HEK293 (cell line): Measurements from ENCODE around the gene MYO7B.
A peak's percentile ranks its signal among the peaks of the same experiment; 100 is the strongest.

ENCODE experiments used
- CTCF ChIA-PET: fragments of 350-600 bp; formaldehyde crosslinking; extraction: SDS; loops from one replicate; lab custom pipeline; 2021; ENCODE audit warnings: antibody characterized with exemption; lab: Yijun Ruan, JAX
- POLR2A ChIA-PET: fragments of 300-600 bp; formaldehyde crosslinking; extraction: SDS; loops from one replicate; lab custom pipeline; 2020; ENCODE audit warnings: antibody characterized with exemption, inconsistent platforms; lab: Yijun Ruan, JAX
- H3K27ac ChIP-seq: fragments of 200-500 bp; sonication (Bioruptor generic); 2 replicates; pipeline ENCODE4 v1.5.1; 2014; ENCODE audit warnings: low read depth, low read length, control low read depth, inconsistent platforms; ENCODE audit errors: extremely low read depth
- H3K36me3 ChIP-seq, 2 experiments: fragments of 200-500 bp in 1 of 2; sonication (Bioruptor generic) in 1 of 2; 1 replicate in 1 of 2; 2 replicates in 1 of 2; pipeline ENCODE4 v1.5.1; 2014 to 2017; ENCODE audit warnings: inconsistent platforms in 2 of 2, low read length in 2 of 2; ENCODE audit not compliant: control insufficient read depth in 2 of 2, insufficient read depth in 1 of 2
- H3K4me1 ChIP-seq: fragments of 200-500 bp; sonication (Bioruptor generic); 2 replicates; pipeline ENCODE4 v1.5.1; 2014; ENCODE audit warnings: mild to moderate bottlenecking, low read length, inconsistent platforms; ENCODE audit not compliant: control insufficient read depth, insufficient read depth
- H3K4me3 ChIP-seq: 2 replicates; pipeline ENCODE4 v1.5.1; 2011; ENCODE audit warnings: low read depth, mild to moderate bottlenecking, control low read depth, low read length, moderate library complexity
- H3K9me3 ChIP-seq: fragments of 200-500 bp; sonication (Bioruptor generic); 2 replicates; pipeline ENCODE4 v1.5.1; 2014; ENCODE audit warnings: low read depth, low read length, inconsistent platforms; ENCODE audit not compliant: control insufficient read depth, insufficient read depth
- EGR2 ChIP-seq: fragments of 450-650 bp; formaldehyde crosslinking; IDR thresholded peaks from 2 replicates; pipeline ENCODE4 v1.5.1; 2016; ENCODE audit warnings: low read depth, missing biosample characterization, missing genetic modification characterization
- MYNN ChIP-seq: fragments of 450-650 bp; formaldehyde crosslinking; IDR thresholded peaks from 2 replicates; pipeline ENCODE4 v1.5.1; 2016; ENCODE audit warnings: missing biosample characterization, missing genetic modification characterization, borderline replicate concordance
- REPIN1 ChIP-seq: fragments of 450-650 bp; formaldehyde crosslinking; IDR thresholded peaks from 2 replicates; pipeline ENCODE4 v1.5.1; 2017; ENCODE audit warnings: missing biosample characterization, missing genetic modification characterization, low read depth
- SALL2 ChIP-seq: fragments of 450-650 bp; formaldehyde crosslinking; IDR thresholded peaks from 2 replicates; pipeline ENCODE4 v1.5.0; 2017; ENCODE audit warnings: missing biosample characterization, mild to moderate bottlenecking, missing genetic modification characterization, borderline replicate concordance
- ZBTB10 ChIP-seq: fragments of 450-650 bp; formaldehyde crosslinking; IDR thresholded peaks from 2 replicates; pipeline ENCODE4 v1.5.1; 2016; ENCODE audit warnings: missing biosample characterization, missing genetic modification characterization
- ZFHX2 ChIP-seq: fragments of 450-650 bp; formaldehyde crosslinking; conservative IDR thresholded peaks from 2 replicates; pipeline ENCODE4 v1.5.1; 2016; ENCODE audit warnings: missing biosample characterization, missing genetic modification characterization
- ZNF112 ChIP-seq: fragments of 450-650 bp; formaldehyde crosslinking; IDR thresholded peaks from 2 replicates; pipeline ENCODE4 v1.5.0; 2017; ENCODE audit warnings: missing biosample characterization, missing genetic modification characterization
- ZNF2 ChIP-seq: fragments of 450-650 bp; formaldehyde crosslinking; IDR thresholded peaks from 2 replicates; pipeline ENCODE4 v1.5.1; 2016; ENCODE audit warnings: missing biosample characterization, missing genetic modification characterization
- ZNF214 ChIP-seq: fragments of 450-650 bp; formaldehyde crosslinking; IDR thresholded peaks from 2 replicates; pipeline ENCODE4 v1.5.1; 2017; ENCODE audit warnings: missing biosample characterization, mild to moderate bottlenecking, missing genetic modification characterization, borderline replicate concordance
- ZNF248 ChIP-seq: fragments of 450-650 bp; formaldehyde crosslinking; IDR thresholded peaks from 2 replicates; pipeline ENCODE4 v1.5.1; 2017; ENCODE audit warnings: missing biosample characterization, missing genetic modification characterization
- ZNF341 ChIP-seq: fragments of 450-650 bp; formaldehyde crosslinking; IDR thresholded peaks from 2 replicates; pipeline ENCODE4; 2016; ENCODE audit warnings: low read depth, missing biosample characterization, missing genetic modification characterization
- ZNF354C ChIP-seq: fragments of 450-650 bp; formaldehyde crosslinking; IDR thresholded peaks from 2 replicates; pipeline ENCODE4 v1.5.1; 2016; ENCODE audit warnings: missing biosample characterization, missing genetic modification characterization, low read depth, borderline replicate concordance
- ZNF426 ChIP-seq: fragments of 450-650 bp; formaldehyde crosslinking; IDR thresholded peaks from 2 replicates; pipeline ENCODE4 v1.5.1; 2017; ENCODE audit warnings: missing biosample characterization, missing genetic modification characterization, mild to moderate bottlenecking, inconsistent platforms, moderate library complexity
- ZNF513 ChIP-seq: fragments of 450-650 bp; IDR thresholded peaks from 2 replicates; pipeline ENCODE4 v1.5.1; 2018; ENCODE audit warnings: missing biosample characterization, missing genetic modification characterization
- ZNF530 ChIP-seq: fragments of 450-650 bp; formaldehyde crosslinking; IDR thresholded peaks from 2 replicates; pipeline ENCODE4 v1.5.1; 2016; ENCODE audit warnings: low read depth, missing biosample characterization, missing genetic modification characterization

Gene MYO7B

GRCh38 chr2:127632592-127633489, 97.4 kb downstream of the MYO7B start (continued):
- TF ChIP-seq ZNF214 (tag by site-specific recombination) = no peak
- TF ChIP-seq REPIN1 (tag by site-specific recombination) = no peak
- TF ChIP-seq ZNF513 (tag by site-specific recombination) = no peak
- no peak for TF ChIP-seq ZNF426 (tag by site-specific recombination)
- TF ChIP-seq ZNF112 (tag by site-specific recombination) = no peak
- TF ChIP-seq, all 188 proteins: peak for 0

- ChIA-PET POLR2A (no interaction called here), CTCF (no interaction called here)
- Histone ChIP-seq H3K9me3 (no peaks in the 10 kb centered on the region), H3K27ac (no peak overlapping the region), H3K36me3 (no peaks in the 10 kb centered on the region), H3K4me1 (peaks cover 2% of the 10 kb centered on the region; the same call in 1 of the 2 replicates), H3K4me3 (no peak overlapping the region)
- TF ChIP-seq ZNF354C (tag by site-specific recombination) (no peak), ZBTB10 (no peak), MYNN (tag by site-specific recombination) (no peak), SALL2 (tag by site-specific recombination) (no peak), ZNF248 (tag by site-specific recombination) (no peak)
Observed at GRCh38 chr2:127633556-127634065, 98.1 kb downstream of the MYO7B start.

- no peak overlapping the region for H3K4me3 ChIP-seq
- no peak overlapping the region for H3K27ac ChIP-seq
- no peaks in the 10 kb centered on the region for H3K9me3 ChIP-seq
- H3K4me1 ChIP-seq = peaks cover 2% of the 10 kb centered on the region; the same call in 1 of the 2 replicates
- no peaks in the 10 kb centered on the region for H3K36me3 ChIP-seq
- ChIA-PET CTCF (interaction anchor here (0.6 kb wide), 1 partner anchor 42 kb away, joined by 4 read pairs; no protein-coding TSS in a partner anchor), POLR2A (no interaction called here)
- TF ChIP-seq ZNF2 (no peak), ZFHX2 (peak; percentile 69), ZNF530 (tag by site-specific recombination) (no peak), ZNF341 (tag by site-specific recombination) (no peak), EGR2 (peak; percentile 68)
Observed at GRCh38 chr2:127634066-127634617, 98.7 kb downstream of the MYO7B start.
